HG03460 (cell line): Measurements from ENCODE around the gene CDK9.

Source experiments
- ATAC-seq: cut with Tn5 transposase; IDR thresholded peaks from one replicate; pipeline ENCODE4 v1.9.1; 2021; ENCODE audit not compliant: unreplicated experiment

Gene CDK9

DNA sequence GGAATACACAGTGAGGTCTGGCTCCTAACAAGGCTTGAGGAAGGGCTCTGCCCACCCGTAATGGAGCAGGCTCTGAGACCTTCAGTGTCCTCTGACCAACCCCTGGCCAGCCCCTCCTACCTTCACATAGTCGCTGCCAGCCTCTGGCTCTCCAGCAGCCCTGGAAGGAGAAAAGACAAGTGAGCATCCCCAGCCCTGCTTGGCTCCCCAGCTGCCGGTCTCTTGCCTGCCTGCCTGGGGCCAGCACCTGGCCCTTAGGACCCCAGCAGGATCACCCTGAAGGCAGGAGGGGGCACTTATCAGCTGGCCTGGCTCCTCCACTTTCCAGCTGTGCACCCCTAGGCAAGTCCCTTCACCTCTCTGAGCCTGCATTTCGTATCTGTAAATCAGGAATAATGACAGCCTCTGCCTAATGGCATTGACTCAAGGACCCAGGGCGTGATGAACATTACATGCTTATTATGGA, 24.3 kb upstream of the CDK9 start:
- ATAC-seq: no peak

GRCh38 chr9:127762111-127762676, 23.6 kb upstream of the CDK9 start:
- no peak for ATAC-seq

- ATAC-seq: no peak
Measured at GRCh38 chr9:127763918-127764384, 21.9 kb upstream of the CDK9 start.

- no peak for ATAC-seq
Measured at GRCh38 chr9:127765418-127765817, 20.4 kb upstream of the CDK9 start.

DNA sequence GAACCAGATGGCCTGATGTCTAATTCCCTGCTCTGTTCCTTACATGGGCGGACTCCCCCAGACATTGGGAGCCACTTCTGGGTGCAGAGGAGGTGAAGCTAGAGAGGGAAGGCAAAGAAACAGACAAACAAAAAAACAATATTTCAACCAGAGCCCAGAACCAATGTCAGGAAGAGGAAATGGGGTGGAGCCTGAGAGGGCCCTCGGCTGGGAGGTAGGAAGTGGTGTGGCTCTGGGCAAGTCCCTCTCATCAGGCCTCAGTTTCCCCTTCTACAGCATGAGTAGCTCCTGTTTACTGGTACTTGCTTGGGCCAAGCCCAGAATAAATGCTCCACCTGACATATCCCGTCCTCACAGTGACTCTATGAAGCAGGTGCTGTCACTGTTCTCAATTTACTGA, 18.4 kb upstream of the CDK9 start:
- no peak for ATAC-seq

DNA sequence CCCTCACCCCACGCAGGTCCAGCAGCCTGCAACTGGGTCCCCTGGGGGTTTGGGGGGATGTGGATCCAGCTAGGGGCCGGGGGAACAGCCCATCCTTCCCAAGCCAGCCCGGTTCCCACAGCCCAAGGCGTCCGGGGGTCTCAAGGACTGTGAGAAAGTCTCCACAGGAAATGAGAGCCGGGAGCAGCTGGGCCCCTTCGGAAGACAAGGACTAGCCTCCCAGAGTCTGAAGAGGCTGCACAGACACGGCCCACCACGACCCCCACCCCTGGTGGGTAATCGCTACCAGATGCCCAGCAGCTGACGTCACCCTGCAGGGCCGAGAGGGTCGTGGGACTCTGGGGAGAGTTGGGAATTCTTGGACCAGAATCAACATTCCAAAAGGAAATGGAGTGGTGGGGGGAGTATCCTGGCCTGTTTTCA, 17.9 kb upstream of the CDK9 start:
- ATAC-seq: no peak

DNA sequence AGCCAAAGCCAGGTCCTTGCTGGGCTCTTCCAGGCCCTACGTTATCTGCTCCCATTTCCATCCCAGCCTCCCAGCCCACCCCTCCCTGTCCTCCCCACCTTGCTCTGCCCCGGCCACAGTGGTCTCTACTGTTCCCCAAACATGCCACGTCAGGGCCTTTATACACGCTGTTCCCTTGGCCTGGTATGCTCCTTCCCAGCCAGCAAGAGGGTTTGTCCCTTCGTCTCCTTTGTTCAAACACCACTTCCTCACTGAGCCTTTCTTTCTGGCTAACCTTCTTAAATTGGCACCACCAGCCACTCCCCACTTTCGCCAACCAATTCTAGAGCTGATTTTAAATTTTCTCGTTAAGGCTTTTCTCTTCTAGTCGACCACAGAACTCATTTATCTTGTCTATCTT, 17.1 kb upstream of the CDK9 start:
- ATAC-seq: no peak

DNA sequence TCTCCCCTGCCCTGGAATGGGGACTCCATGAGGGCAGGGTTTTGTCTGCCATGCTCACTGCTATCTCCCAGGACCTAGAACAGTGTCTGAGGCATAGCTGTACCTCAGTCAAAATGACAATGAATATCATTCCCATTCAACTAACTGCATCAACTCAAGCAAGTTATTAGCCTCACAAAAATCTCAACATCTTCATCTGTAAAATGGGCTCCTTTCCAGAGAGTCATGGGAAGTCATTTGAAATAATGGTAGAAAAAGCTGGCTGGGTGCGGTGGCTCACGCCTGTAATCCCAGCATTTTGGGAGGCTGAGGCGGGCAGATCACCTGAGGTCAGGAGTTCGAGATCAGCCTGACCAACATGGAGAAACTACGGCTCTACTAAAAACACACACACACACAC, 16.7 kb upstream of the CDK9 start:
- ATAC-seq: no peak

DNA sequence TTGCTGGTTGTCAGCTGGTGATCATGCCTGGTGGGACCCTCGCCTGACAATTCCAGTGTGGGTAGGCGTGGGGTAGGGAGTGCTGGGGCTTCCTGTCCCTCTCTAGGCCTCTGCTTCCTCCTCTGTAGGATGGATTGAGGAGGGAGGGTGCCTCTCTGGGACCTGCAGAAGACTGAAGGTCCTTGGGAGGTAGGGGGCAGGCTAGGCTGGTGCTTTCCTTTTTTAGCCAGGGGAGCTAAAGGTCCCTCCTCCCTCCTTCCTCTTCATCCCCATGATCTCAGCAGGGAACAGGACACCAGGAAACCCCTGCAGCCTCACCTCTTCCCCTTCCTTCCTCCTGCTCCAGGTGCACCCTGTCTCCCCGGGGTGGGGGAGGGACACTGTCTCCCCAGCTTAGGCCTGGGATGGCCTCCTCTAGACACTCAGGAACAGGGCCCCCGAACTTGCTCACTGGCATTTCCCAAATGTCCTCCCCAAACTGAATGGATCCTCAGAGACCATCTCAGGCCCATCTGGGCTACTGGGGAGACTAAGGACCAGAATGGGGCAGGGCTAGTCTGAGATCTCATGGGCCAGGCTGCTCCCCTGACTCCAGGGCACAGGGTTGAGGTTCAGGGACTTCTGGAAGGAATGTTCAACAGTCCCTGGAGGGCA, 15.8 kb upstream of the CDK9 start:
- ATAC-seq: no peak

GRCh38 chr9:127770583-127770904, 15.3 kb upstream of the CDK9 start:
- ATAC-seq: no peak

DNA sequence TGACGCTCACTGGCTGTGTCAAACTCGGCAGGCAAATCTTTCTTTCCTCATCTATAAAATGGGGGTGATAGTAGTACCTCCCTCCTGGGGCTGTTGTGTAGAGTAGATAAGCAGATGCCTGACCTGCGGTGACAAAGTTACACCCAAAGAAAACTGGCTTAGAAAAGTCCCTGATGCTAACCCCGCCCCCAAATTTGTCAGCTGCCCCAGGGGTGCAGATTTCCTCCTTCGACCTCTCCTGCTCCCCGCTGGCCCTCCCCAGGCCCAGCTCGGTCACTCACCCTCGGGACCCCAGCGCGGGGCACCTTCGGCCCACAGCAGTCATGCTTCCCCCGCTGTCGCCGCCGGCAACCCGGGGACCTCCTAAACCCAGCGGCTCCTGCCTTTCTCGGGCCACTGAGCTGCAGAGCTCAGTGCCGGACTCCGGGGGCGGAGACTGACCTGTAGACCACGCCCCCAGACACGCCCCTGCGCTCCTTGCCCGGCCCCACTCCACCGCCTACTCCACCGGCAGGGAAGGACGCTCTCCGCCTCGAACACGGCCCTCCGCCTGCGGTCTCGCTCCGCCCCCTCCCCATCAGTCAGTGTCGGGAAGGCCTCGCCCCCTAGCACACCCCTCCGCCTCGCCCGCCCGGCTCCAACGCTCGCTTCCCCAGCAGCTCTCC, 14.8 kb upstream of the CDK9 start:
- ATAC-seq: peak; percentile 85

- no peak for ATAC-seq
Measured at GRCh38 chr9:127771570-127772189, 14.2 kb upstream of the CDK9 start.

GRCh38 chr9:127772603-127773002, 13.2 kb upstream of the CDK9 start:
- no peak for ATAC-seq

- ATAC-seq: no peak
Measured at GRCh38 chr9:127773272-127773671, 12.6 kb upstream of the CDK9 start.

- no peak for ATAC-seq
Measured at GRCh38 chr9:127773981-127774380, 11.9 kb upstream of the CDK9 start.

DNA sequence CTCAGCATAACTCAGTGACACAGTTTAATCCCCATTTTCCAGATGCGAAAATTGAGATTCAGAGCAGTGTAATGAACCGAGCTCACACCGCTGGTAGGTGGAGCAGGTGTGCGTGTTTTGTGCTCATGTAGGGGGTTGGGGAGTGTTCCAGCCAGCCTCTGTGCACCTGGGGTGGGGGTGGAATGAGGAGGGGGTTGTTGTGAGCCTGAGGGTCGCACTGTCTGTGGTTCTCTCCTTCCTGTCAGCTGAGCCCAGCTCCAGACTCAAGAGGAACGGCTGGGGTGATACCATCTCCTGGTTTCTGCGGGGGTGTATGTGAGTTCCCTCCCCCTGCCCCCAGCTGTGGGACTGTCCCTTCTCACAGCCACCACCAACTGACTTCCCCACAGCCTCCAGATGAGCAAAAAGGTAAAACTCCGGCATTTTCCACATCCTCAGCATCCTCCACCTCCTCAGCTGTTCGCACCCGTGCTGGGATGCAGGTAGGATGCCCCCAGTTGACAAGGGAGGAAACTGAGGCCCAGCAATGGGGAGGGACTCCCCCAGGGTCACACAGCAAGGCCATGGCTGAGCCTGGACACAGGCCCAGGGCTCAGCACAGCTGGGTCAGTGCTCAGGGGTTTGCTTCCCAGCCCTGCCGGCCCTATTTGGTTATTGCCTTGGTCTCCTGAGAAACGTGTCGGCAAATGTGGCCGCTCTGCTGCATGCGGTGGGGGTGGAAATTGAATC, 9.5 kb upstream of the CDK9 start:
- no peak for ATAC-seq

GRCh38 chr9:127776924-127777289, 8.9 kb upstream of the CDK9 start:
- no peak for ATAC-seq

DNA sequence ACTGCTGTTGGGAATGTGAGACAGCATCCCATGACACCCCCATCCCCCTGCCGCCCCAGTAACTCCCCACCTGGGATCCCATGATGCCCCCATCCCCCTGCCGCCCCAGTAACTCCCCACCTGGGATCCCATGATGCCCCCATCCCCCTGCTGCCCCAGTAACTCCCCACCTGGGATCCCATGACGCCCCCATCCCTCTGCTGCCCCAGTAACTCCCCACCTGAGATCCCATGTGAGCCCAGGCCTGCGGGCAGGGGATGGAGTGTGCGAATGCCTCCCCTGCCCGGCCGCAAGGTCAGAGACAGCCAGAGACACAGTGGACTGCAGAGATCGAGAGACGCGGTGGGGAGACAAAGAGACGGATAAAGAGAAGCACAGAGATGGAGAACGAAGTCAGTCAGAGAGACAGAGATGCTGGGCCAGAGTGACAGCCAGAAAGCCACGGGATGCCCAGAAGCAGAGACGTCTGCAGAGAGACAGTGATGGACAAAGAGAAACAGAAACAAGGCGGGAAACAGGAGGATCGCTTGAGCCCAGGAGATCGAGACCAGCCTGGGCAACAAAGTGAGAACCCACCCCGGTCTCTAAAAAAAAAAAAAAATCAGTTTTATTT, 8.4 kb upstream of the CDK9 start:
- no peak for ATAC-seq

GRCh38 chr9:127778280-127779135, 7.3 kb upstream of the CDK9 start, which contains the start of gene SH2D3C:
Gene SH2D3C (minus strand): TSS chr9:127778666. CDS start chr9:127778627, 39 bp downstream.
- peak; percentile 1 for ATAC-seq
